Embryonic facial prominence (tissue), 1 donor: ENCODE data around the gene RIPK4.
"Not testable (repeated sequence)": the region's sequence is repeated elsewhere in the genome, so short reads cannot be mapped to it uniquely, and the experiment has no call there.

ENCODE experiments used
- DNase-seq: peaks from one replicate; pipeline ENCODE4 v3.0.0-alpha.2; 2016; ENCODE audit errors: extremely low spot score

RIPK4 gene

GRCh38 chr21:41737651-41738324 is 29.1 kb downstream of the RIPK4 start:
- no peak for DNase-seq

- DNase-seq: no peak
Observed at GRCh38 chr21:41736423-41736822, 30.4 kb downstream of the RIPK4 start.

GRCh38 chr21:41733951-41734689 is 32.7 kb downstream of the RIPK4 start:
- no peak for DNase-seq

- no peak for DNase-seq
Observed at GRCh38 chr21:41731081-41731480, 35.8 kb downstream of the RIPK4 start.

GRCh38 chr21:41730367-41730765 is 36.5 kb downstream of the RIPK4 start:
- DNase-seq: no peak

GRCh38 chr21:41729701-41730366 is 37.0 kb downstream of the RIPK4 start:
- no peak for DNase-seq

GRCh38 chr21:41727784-41728763 is 38.8 kb downstream of the RIPK4 start:
- DNase-seq: no peak

- no peak for DNase-seq
Observed at GRCh38 chr21:41726970-41727783, 39.7 kb downstream of the RIPK4 start.

- no peak for DNase-seq
Observed at GRCh38 chr21:41726630-41726969, 40.3 kb downstream of the RIPK4 start.

- no peak for DNase-seq
Observed at GRCh38 chr21:41726058-41726558, 40.7 kb downstream of the RIPK4 start.

- no peak for DNase-seq
Observed at GRCh38 chr21:41725421-41726031, 41.3 kb downstream of the RIPK4 start.

- not testable (repeated sequence) for DNase-seq
Observed at GRCh38 chr21:41723835-41724234, 43.0 kb downstream of the RIPK4 start.

- DNase-seq: no peak
Observed at GRCh38 chr21:41722052-41723018, 44.5 kb downstream of the RIPK4 start.

- DNase-seq: no peak
Observed at GRCh38 chr21:41720250-41720649, 46.6 kb downstream of the RIPK4 start.

- DNase-seq: no peak
Observed at GRCh38 chr21:41719691-41720090, 47.2 kb downstream of the RIPK4 start.

- DNase-seq: no peak
Observed at GRCh38 chr21:41717573-41718330, 49.1 kb downstream of the RIPK4 start.

GRCh38 chr21:41716751-41717150 is 50.1 kb downstream of the RIPK4 start:
- DNase-seq: no peak

- no peak for DNase-seq
Observed at GRCh38 chr21:41715649-41716281, 51.1 kb downstream of the RIPK4 start.
